DOHH2 (cell line): Measurements from ENCODE around the gene EDARADD.

Experiments used
- CTCF ChIP-seq: fragments of 200-600 bp; sonication (generic); IDR thresholded peaks from one replicate; pipeline ENCODE4 v1.5.1; 2014; ENCODE audit warnings: antibody characterized with exemption, mild to moderate bottlenecking, low read depth, low read length; ENCODE audit not compliant: poor library complexity, severe bottlenecking
- EZH2phosphoT487 ChIP-seq: fragments of 200-600 bp; sonication (generic); IDR thresholded peaks from 2 replicates; pipeline ENCODE4 v1.6.1; 2017; ENCODE audit warnings: borderline replicate concordance, mild to moderate bottlenecking, antibody characterized with exemption, low read length, moderate library complexity, mixed read lengths

GRCh38 chr1:236465959-236466303, 71.8 kb downstream of the EDARADD start:
- no peak for TF ChIP-seq CTCF
- no peak for TF ChIP-seq EZH2phosphoT487
